Activated gamma-delta T cell treated with Interleukin-2 at 50 U/mL for 16 hours (primary cell): ENCODE results near the gene ARHGAP25.

Experiments
- DNase-seq: peaks from one replicate; pipeline ENCODE4 v3.0.0-alpha.2; 2020

ARHGAP25 gene, protein sequence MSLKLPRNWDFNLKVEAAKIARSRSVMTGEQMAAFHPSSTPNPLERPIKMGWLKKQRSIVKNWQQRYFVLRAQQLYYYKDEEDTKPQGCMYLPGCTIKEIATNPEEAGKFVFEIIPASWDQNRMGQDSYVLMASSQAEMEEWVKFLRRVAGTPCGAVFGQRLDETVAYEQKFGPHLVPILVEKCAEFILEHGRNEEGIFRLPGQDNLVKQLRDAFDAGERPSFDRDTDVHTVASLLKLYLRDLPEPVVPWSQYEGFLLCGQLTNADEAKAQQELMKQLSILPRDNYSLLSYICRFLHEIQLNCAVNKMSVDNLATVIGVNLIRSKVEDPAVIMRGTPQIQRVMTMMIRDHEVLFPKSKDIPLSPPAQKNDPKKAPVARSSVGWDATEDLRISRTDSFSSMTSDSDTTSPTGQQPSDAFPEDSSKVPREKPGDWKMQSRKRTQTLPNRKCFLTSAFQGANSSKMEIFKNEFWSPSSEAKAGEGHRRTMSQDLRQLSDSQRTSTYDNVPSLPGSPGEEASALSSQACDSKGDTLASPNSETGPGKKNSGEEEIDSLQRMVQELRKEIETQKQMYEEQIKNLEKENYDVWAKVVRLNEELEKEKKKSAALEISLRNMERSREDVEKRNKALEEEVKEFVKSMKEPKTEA

DNA sequence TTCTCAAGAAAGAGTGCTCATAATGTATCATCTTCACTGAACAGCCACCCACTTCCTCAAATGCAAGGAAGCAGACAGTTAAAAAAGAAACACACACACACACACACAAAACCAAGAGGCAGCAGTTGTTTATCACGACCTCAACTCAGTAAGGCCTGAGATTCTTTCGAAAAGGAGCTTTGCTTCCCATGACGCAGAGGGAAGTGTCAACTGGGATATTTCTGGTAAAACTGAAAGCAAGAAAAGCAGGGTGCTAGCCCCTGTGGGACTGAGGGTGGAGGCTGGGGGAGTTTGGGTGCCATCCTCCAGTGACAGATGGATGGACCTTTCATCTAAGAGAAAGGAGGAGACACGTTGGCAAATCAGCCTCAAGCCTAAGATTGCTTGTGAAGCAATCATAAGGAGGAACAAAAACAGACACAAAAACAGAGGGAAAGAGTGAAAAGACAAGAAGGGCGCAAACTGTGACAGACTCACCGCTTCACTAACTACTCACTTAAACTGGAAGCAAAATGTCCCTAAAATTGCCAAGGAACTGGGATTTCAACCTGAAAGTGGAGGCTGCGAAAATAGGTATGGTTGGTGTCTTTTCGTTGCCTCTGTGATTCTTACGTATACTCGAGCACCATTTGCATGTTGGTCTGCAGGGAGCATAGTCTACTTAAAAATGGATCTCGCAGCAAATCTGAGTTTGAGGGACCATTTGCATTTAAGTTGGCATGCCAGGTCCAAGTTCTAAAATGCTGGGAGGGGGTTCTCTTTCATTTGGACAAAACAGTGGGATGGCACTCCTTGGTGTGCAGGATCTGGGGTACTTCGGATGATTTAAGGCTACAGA lies at the start of gene ARHGAP25:
ARHGAP25 (plus strand) TSS at position 124 of the 838 bp plus-strand sequence; CDS start at position 513, 389 bp downstream.
- DNase-seq = peak; percentile 28

DNA sequence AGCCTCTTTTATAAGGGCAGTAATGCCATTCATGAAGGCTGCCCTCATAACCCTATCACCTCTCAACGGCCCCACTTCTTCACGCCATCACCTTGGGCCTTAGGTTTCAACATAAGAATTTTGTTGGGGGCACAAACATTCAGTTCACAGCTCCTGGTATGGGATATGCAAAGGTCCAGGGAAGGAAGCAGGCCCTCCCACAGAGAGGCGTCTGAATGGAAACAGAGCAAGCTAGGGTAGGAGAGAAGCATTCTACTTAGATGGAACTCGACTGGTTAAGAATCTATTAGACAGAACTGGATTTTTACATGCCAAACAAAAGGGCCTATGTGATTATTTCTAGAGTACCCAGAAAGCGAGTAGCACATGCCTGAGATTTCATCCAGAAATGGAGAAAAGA lies 48.4 kb upstream of the ARHGAP25 start:
- DNase-seq = no peak

DNA sequence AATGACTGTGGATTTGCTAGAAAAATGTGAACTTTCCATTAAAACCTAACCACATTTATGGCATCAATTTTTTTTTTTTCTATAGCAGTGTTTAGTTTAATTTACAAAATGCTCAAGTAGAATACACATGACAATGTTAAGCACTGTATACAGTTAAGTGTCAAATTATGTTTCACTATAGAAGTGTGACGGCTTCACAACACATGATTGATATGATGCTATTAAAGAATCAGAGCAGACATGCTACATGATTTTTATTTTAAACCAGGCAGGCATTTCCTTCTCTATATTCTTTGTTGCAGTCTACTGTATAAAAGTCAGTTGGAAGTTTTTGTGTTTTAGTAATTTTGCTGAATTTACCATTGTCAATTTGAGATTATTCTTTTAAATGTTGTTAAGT lies 47.6 kb upstream of the ARHGAP25 start:
- no peak for DNase-seq

DNA sequence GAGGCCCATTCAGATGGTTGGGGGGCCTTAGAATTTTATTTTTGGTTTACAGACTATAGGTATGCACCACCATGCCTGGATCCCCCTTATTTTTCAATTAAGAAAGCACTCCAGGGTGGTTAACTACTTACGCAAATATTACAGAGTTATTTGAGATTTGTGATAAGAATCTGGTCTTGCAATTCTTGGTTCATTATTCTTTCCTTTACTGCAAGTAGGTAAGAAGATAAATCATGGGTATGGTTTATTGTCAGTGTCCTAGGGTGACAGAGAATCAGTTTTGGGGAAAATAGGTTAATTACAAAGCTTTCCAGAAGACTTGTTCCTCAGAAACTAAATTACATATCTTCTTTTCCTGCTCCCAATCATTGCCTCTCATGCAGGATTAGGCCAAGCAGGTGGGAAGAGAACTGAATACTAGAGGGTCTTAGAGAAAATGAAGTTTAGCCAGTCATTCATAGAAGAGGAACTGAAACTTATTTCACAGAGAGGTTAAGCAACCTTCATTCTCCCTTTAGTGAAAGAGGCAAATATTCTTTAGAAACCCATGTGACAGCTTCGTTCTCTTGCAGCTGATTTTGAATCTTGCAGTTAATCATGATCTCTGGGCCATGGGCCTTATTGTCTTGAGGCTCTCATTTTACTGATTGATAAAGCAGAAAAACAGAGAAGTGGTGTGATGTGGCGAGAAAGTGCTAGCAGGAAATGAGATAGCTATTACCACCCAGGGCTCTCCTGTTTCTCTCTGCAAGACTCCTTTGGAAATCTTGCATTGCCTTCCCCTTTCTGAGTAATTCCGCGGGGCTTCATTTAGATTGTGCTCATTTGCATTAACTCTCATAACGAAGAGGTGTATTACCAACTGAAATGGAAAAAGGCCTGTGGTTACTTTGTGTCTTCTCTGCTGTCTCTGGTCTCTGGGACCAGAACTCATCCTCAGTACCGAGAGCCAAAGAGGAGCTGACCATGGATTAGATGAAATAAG lies 44.8 kb upstream of the ARHGAP25 start:
- no peak for DNase-seq

DNA sequence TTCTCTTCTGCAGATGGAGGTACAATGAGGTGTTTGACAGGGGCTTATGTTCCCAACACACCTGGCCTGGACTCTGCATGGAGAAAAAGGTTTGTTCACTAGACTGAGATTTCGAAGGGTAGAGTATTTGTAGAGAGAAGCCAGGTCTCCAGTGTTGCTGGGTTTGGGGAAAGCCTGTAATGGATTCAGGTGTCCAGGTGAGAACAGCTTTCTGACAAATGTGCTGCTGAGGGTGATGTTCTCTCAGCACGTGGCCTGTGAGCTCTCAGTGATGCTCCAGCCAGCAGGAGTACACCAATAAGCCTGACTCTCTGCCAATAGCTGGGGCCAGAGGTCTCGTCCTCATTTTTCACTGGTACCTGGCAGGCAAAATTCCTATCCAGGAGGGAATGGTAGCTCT lies 43.8 kb upstream of the ARHGAP25 start:
- no peak for DNase-seq

DNA sequence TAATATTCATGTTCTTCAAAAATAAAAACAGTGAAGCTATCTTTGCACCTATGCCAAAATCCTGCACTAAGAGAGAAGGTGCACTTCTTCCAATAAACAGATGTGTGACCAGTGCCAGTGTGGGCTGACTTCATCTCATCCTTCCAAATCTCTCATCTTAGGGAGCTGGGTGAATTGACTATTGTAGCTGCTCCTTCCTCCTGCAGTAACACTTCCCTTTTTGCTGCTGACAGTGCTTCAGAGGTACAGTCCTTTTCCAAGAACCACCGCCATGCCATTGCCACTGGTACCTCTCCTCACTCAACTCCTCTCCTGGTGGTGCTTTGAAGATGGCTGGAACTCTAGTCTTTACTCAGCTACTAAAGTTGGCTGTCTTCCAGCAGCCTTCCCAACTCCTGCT lies 42.1 kb upstream of the ARHGAP25 start:
- DNase-seq = no peak

DNA sequence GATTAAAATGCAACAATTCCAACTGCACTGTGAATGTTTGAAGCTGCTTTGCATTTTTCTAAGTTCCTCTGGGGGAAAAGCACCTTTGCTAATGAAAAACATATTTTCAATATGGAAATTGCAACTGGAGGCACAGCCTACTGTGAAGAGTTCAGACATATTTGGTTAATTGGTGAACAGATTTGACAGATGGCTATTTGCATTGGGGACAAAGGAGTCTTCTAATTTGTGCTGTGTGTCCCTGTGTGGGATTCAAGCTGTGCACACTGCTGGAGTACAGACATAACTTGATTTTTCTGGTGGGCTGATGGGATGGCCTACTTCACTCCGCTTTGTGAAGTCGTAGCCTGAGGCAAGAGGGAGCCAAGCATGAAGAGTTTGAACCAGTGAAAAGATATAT lies 40.7 kb upstream of the ARHGAP25 start:
- no peak for DNase-seq

DNA sequence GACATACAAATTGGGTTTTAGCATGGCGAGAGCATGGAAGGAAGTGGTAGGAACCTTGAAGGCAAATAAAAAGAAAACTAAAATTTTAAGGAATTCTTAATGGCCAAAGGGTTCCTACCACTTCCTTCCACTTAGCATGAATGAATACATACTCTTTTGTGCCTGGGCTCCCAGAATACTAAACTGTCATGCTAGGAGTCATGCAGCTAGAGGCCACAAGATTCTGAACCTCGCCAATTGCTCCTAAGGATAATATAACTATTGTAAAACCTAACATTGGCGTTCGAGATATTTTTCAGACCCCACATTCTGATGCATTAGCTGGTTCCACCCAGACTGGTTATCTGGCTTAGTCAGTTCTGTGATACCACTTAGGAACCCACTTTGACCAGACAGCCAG lies 38.6 kb upstream of the ARHGAP25 start:
- no peak for DNase-seq

DNA sequence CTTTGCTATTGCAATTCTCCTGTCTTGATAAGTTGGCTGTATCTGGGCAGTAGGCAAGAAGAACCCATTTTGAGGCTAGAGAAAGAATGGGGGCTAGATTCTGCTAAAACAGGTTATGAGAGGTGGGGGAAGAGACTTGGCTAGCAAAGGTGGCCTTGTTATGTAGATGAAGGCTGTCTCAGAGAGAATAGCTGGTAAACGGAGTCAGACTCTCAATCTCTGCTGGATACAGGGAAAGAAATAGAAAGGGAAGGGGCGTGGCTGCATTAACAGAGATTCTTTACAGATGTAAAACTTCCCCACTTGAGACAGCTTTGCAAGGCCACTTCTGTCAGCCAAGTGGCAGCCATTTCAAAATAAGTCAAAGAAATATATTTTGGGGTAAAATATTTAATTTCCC lies 38.1 kb upstream of the ARHGAP25 start:
- no peak for DNase-seq

DNA sequence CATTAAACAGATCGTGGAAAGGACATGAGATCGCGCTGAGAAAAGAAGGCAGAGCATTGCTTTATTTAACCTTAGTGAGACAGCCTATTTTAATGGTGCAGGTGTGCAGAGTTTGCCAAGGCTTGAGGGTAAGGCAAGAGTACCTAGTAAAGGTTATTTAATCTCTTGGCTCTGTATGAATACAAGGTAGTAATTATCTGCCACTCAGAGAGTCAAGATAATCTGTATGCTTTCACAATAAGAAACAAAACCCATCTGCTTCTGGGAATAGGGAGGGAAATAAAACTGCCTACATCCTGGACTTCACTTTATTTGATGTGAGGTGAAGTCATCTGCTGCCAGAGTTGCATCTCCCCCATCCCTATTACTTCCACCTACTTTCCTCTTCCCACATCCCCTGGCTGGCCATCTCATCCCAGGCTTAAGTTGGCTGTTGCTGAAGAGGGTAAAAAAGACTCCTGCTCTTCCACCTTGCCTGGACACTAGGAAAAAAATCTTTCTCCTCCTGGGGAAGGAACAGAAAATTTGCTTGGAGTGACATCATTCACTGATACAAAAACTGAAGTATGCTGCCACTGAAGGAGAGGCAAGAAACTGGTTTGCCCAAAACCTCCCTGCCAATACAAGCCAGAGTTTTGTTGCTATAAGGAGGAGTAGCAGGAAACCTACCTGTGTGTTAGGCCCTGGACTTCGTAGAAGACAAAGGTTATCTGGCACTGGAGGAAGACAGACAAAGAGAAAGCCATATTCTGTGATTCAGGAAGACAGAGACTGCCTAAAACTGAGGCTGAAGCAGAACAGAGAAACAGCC lies 35.8 kb upstream of the ARHGAP25 start:
- DNase-seq = no peak

DNA sequence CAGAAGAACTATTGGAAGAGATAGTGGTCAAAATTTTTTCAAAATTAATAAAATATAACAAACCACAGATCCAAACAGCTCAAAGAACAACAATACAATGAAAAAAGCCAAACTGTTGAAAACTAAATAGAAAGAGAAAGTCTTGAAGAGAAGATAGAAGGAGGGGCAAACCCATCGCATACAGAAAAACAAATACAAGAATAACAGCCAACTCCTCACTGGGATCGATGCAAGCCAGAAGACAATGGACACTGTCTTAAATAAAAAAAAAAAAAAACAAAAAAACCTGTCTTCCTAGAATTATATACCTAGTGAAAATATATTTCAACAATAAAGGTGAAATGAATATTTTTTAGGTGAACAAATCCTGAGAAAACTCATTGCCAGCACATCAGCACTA lies 34.1 kb upstream of the ARHGAP25 start:
- DNase-seq = no peak

DNA sequence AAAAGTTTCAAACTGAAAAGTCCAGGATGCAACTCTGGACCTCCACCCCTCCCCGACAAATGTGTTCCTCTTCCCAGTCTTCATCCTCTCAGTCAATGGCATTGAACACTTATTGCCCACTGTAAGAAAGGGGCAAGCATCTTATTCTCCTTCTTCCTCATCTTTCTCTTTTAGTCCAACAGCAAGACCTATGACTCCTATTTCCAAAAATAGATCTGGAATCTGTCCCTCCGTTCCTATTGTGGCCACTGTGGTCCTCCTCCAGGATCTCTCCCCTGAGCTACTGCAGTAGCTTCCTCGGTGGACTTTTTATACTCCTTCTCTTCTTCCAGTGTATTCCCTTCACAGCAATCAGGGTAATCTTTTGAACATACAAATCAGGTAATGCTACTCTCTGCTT lies 28.0 kb upstream of the ARHGAP25 start:
- DNase-seq = no peak

DNA sequence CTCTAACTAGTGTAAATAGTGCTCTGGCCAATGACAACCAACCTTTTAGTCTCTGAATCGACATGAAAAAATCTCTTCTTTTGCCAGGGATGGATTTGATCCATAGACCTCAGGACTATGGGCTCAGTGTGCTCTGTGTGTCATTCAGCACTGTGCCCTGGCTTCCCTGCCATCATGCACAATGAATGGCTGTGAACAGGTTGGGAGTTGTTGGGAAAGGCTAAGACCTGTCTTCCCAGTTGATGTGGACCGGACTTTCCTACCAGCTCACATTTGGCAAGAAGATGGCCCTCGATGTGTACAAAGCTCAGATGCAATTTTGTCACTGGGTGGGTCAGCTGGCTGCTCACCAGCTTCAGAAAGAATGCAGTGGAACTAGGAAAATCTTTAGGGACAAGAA lies 26.0 kb upstream of the ARHGAP25 start:
- DNase-seq = no peak

DNA sequence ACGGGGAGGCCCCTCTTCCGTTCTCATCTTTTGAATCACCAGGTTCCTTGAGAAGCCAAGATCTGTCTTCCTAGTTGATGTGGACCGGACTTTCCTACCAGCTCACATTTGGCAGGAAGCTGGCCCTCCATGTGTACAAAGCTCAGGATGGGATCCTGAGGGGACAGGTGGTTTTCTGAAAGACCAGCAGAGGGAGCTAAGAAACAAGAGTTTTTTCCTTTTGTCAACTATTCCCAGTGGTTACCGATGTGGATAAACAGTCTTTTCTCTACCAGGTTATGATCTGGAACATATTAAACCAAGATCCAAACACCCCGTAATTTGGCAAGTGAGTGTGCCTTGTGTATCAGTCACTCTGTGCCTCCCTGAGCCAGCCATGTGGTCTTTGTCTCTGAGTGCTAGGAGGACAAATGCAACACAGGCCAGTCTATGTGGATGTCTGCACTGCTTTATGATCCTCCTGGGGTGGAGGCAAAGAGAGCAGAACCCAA lies 25.1 kb upstream of the ARHGAP25 start:
- DNase-seq = no peak

DNA sequence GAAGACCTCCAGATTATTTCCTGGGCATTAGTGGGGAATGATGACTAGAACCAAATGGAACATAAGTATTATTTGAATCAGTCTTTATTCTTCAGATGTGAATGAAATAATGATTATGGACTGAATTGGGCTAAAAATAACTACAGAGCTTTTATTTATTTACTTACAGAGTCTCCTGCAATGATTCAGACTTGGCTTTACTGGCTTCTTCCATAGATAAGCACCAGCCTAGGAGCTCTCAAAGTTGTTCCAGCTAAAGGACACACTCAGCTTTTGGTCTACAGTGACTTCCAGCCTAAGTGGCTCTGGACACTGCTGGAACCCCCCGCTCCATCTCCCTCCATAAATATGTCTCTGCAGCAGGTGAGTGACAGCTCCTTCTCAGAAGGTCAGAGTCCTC lies 24.3 kb upstream of the ARHGAP25 start:
- no peak for DNase-seq

DNA sequence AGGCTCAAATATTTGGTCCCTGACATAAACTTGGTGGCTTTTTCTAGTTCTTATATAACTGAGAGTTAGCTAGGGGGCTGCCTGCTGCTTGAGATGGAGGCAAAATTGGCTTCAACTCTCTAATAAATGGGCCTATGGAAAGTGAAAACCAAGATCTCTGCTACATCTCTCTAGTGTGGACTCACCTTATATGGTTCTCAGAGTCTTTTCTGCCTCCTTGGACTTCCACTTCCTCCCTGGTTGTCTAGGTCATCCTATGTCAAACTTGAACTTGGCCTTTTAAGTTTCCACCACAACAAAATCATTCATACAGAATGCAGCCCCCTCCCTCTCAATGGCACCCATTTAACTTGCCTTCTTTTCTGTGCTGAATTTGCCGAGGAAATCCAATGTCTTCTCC lies 23.9 kb upstream of the ARHGAP25 start:
- no peak for DNase-seq

DNA sequence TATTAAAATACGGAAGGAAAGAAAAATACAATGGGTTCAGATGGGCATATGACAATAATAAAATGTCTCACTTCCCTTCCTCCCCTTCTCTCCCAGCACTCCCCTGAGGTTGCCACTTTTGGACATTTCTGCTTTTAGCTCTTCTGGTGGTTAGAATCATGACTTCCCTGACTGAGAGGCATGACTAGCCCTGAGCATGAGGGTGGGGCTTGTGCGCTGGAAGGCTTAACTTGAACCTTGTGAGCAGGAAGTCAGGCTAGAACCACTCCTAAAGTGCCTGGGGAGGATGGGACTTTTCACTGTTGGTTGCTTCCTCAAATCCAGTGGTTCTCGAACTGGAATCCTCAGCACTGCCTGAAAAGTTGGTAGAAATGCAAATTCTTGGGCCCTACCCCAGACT lies 19.7 kb upstream of the ARHGAP25 start:
- no peak for DNase-seq

DNA sequence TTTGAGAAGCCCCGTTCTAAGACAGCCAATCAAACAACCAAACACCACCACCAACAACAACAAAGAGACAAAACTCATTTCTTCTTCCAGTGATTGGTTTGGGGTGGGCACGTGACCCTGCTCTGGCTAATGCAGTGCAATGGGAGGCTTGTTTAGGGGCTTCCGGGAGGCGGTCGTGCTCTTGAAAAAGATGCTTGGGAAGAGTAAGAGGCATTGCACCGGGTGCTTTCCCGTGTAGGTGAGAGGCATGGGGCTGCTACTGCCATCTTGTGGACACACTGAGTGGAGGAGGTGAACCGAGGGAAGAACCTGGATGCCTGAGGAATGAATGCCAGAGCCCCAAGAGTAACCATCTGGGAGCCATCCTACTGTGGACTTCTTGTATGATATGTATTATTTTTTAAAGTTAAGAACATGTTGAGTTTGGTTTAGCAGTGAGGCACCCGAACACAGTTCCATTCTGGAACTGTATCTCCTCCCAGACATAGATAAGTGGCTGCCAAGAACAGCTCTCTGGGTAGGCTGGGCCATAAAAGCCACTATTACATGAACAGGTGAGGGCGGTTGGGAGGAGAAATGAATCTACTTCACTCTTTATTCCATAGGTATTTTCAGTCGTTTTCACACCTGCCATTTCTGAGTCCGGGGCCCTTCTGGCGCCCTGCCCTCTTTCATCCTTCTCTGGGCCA lies 19.1 kb upstream of the ARHGAP25 start:
- peak; percentile 30 for DNase-seq

DNA sequence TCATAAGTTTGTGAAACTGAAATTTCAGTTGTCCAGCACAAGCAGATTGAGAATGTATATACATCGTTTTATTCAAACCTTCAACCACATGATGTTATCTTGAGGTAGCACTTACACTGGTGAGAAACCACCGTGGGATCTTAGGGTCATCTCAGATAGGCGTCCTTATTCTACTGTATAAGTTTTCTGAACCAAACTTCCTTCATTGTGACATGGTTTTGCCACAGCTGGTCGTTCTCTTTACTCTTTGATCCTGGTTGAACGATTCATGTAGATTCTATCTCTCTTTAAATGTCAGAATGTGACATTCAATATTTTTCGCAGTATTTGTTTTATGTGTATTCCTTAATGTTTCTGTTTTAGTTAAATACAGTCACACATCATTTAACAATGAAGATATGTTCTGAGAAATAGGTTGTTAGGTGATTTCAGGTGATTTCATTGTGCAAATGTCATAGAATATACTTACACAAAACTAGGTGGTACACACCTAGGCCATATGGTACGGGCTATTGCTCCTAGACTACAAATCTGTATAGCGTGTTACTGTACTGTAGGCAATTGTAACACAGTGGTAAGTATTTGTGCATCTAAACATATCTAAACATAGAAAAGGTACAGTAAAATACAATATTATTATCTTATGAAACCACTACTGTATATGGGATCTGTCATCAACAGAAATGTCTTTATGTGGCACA lies 17.9 kb upstream of the ARHGAP25 start:
- no peak for DNase-seq

DNA sequence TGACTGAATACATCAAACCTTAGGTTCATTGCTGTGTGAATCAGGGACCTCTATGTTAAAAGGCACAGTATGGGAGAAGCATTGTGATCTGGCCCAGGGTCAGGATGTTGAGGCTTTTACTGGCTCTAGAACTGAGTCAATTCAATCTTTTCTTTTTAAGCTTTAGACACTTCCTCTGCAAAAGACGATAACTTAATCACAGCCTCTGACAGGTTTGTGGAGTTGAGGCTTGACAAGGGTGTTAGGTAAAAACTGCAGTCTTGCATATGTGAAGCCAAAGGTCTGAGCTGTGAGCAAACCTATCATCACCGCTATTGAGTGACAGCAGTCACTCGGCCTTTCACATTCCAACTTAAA lies 17.3 kb upstream of the ARHGAP25 start:
- no peak for DNase-seq
